Vagina (tissue), 2 donors: ENCODE measurements around the gene DMAP1.

Experiments used
- POLR2A ChIP-seq, 2 donors: fragments of 450-650 bp; IDR thresholded peaks; one replicate each; pipeline ENCODE4 v1.6.1; 2017; ENCODE audit warnings: antibody characterized with exemption in 2 of 2, mild to moderate bottlenecking in 2 of 2, moderate library complexity in 2 of 2
- TF ChIP-seq, protein P1 (sequence below), 3 experiments: fragments of 450-650 bp in 2 of 3; fragments of 200-600 bp in 1 of 3; sonication (generic) in 1 of 3; IDR thresholded peaks; one replicate each; pipeline ENCODE4 v1.5.1; 2017 to 2019; ENCODE audit warnings: antibody characterized with exemption in 3 of 3, mild to moderate bottlenecking in 2 of 3, moderate library complexity in 2 of 3

DNA sequence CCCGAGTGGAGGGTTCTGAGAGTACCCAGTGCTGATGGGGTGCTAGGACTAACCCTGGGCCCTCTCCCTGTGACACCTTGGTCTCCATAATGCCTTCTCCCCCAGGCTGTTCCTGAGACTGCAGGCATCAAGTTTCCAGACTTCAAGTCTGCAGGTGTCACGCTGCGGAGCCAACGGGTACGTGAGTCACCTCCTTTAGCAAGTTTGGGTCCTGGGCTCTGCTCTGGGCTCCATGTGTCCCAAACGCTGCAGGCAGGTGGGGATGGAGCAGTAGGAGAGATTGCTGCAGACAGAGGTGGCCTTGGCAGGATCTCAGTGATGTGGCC is 6.0 kb downstream of the DMAP1 start:
- TF ChIP-seq POLR2A (IDR thresholded peaks at IDR 0.05), result no peak
- TF ChIP-seq, protein P1, sequence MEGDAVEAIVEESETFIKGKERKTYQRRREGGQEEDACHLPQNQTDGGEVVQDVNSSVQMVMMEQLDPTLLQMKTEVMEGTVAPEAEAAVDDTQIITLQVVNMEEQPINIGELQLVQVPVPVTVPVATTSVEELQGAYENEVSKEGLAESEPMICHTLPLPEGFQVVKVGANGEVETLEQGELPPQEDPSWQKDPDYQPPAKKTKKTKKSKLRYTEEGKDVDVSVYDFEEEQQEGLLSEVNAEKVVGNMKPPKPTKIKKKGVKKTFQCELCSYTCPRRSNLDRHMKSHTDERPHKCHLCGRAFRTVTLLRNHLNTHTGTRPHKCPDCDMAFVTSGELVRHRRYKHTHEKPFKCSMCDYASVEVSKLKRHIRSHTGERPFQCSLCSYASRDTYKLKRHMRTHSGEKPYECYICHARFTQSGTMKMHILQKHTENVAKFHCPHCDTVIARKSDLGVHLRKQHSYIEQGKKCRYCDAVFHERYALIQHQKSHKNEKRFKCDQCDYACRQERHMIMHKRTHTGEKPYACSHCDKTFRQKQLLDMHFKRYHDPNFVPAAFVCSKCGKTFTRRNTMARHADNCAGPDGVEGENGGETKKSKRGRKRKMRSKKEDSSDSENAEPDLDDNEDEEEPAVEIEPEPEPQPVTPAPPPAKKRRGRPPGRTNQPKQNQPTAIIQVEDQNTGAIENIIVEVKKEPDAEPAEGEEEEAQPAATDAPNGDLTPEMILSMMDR (IDR thresholded peaks at IDR 0.05), result no peak
